GM18507 (cell line): ENCODE measurements around the gene FAM187B.

Experiments used
- DNase-seq: peaks from one replicate; pipeline ENCODE4 v3.0.0; 2011; ENCODE audit warnings: low read depth; ENCODE audit not compliant: insufficient read length; ENCODE audit errors: extremely low spot score
- FAIRE-seq: peaks from 2 replicates; lab custom pipeline; 2011; peaks lifted over from hg19 to GRCh38; lab: Jason Lieb, UNC

Gene FAM187B

GRCh38 chr19:35228177-35228930 is at the start of gene FAM187B:
TSS of gene FAM187B (minus strand) at chr19:35228739. CDS start at chr19:35228680, 59 bp downstream.
- no peak for FAIRE-seq
- no peak for DNase-seq

GRCh38 chr19:35276706-35277281 is 48.3 kb upstream of the FAM187B start:
- FAIRE-seq (no peak), DNase-seq (no peak)

GRCh38 chr19:35274323-35274722 is 45.8 kb upstream of the FAM187B start:
- FAIRE-seq (no peak), DNase-seq (no peak)

- DNase-seq (no peak), FAIRE-seq (no peak)
Observed at GRCh38 chr19:35273686-35274259, 45.2 kb upstream of the FAM187B start.

GRCh38 chr19:35272954-35273649 is 44.6 kb upstream of the FAM187B start:
- FAIRE-seq (no peak), DNase-seq (no peak)

- DNase-seq, result no peak
- no peak for FAIRE-seq
Observed at GRCh38 chr19:35272122-35272719, 43.7 kb upstream of the FAM187B start.

- DNase-seq, result no peak
- no peak for FAIRE-seq
Observed at GRCh38 chr19:35271546-35271945, 43.0 kb upstream of the FAM187B start.

GRCh38 chr19:35270381-35270811 is 41.9 kb upstream of the FAM187B start:
- FAIRE-seq, result no peak
- no peak for DNase-seq

GRCh38 chr19:35269438-35270117 is 41.0 kb upstream of the FAM187B start:
- DNase-seq, result peak; percentile 61
- peak; percentile 67 for FAIRE-seq

- DNase-seq (no peak), FAIRE-seq (no peak)
Observed at GRCh38 chr19:35268536-35269437, 40.2 kb upstream of the FAM187B start, which contains the start of gene USF2. TSS of gene USF2 (plus strand) at chr19:35268962. CDS start at chr19:35269102, 140 bp downstream.

GRCh38 chr19:35267818-35268535 is 39.4 kb upstream of the FAM187B start:
- FAIRE-seq (peak; percentile 71), DNase-seq (peak; percentile 92)

GRCh38 chr19:35267353-35267817 is 38.8 kb upstream of the FAM187B start:
- no peak for DNase-seq
- peak; percentile 56 for FAIRE-seq

GRCh38 chr19:35266520-35267352 is 38.2 kb upstream of the FAM187B start:
- FAIRE-seq (no peak), DNase-seq (no peak)

GRCh38 chr19:35265900-35266519 is 37.5 kb upstream of the FAM187B start:
- FAIRE-seq, result no peak
- DNase-seq, result no peak

GRCh38 chr19:35265126-35265899 is 36.8 kb upstream of the FAM187B start:
- DNase-seq (no peak), FAIRE-seq (no peak)
